DMS53 (cell line): ENCODE results near the gene TIAM2.
"Not testable (repeated sequence)": the region's sequence is repeated elsewhere in the genome, so short reads cannot be mapped to it uniquely, and the experiment has no call there.

Experiments used
- DNase-seq: peaks from one replicate; lab custom pipeline; 2025; lab: John Stamatoyannopoulos, UW

The TIAM2 gene

DNA sequence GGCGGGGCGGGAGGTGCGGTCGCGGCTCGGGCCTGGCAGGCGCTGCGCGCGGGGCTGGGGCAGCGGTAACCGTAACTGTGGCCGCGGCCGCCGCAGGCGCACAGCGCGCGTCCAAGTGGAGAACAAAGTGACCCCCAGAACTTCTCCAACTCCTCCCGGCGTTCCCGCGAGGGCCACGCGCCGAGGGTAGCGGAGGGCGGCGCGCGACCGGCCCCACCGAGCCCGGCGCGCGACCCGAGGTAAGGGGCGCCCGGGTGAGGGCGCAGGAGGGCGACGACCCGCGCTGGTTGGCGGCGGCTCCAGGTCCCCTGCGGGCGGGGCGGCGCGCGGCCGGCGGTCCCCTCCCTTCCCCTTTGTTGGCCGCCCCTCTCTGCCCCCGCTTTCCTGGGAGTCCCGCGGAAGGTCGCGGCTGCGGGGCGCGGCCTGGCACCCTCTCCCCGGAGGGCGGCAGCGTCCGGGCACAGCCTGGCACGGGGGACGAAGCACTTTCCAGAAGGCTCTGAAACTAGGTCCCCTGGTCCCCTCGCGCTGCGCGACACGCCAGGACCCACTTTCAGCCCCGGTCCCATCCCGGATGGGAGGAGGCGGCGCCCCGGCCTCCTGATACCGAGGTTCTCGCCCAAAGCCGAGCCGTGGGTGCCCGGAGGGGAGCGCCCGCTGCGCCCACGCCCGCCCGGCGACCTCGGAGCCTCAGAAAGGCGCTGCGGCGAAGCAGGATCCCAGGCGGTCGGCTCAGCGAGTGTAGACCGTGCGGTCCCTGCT is at the start of gene TIAM2:
Gene TIAM2, plus strand, starts transcription at position 62 of the 762 bp plus-strand sequence. CDS start 133,909 bp downstream, outside the sequence.
- DNase-seq = peak; percentile 19

DNA sequence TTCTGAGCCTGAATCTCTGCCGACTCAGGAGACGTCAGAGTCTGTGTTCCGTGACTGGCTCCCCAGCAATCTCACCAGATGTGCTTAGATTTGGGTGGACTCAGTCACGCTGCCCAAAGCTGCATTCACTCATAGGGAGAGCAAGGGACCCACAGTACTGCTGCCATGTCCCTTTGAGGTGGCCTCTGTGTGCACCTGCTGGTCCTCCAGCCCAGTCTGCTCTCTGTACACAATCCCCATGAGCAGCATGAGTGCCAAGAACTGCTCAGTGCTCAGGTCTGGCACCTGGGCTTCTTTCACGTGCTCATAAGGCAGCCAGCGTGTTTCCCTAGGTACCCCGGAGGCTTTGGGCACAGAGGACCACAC is 44.2 kb upstream of the TIAM2 start:
- DNase-seq = peak; percentile 22

DNA sequence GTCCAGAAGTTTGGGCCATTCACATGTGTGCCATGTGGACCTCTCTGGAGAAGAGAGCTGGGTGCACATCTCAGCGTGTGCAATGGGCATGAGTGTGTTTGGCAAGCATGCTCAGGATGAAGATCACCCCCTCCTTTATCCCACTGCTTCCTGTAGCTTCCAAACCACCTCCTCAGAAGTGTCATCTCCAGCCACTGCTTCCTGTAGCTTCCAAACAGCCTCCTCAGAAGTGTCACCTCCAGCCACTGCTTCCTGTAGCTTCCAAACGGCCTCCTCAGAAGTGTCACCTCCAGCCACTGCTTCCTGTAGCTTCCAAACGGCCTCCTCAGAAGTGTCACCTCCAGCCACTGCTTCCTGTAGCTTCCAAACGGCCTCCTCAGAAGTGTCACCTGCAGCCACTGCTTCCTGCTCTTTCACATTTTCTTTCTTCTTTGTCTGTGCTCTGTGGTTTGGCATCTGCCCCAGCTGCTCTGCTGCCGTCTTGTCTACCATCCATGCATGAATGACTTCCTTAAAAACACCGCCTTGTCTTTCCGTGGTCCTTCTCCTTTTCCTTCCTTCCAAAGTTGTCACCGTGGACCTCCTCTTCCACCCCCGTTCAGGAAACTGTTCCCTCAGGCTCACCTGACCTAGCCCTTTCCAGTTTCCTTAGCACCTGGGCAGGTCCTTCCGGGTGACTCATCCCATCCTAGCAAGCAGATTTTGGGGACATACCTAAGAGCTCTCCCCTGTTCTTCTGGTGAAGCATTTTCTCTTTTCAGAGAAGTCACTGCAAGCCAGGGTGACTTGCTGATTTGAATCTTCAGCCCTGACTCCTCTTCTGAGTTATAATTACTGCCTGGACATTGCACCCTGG is 43.5 kb upstream of the TIAM2 start:
- DNase-seq = peak; percentile 8

DNA sequence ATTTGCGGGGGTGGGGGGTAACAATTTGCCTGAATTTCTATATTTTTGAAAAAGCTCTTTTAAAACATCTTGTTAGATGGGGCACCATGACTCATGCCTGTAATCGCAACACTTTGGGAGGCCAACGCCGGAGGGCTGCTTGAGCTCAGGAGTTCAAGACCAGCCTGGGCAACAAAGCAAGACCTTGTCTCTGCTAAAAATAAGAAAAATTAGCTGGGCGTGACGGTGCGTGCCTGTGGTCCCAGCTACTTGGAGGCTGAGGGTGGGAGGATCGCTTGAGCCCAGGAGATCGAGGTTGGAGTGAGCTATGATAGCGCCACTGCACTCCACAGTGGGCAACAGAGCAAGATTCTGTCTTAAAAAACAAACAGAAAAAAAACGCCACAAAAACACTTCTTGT is 41.5 kb upstream of the TIAM2 start:
- DNase-seq = no peak

DNA sequence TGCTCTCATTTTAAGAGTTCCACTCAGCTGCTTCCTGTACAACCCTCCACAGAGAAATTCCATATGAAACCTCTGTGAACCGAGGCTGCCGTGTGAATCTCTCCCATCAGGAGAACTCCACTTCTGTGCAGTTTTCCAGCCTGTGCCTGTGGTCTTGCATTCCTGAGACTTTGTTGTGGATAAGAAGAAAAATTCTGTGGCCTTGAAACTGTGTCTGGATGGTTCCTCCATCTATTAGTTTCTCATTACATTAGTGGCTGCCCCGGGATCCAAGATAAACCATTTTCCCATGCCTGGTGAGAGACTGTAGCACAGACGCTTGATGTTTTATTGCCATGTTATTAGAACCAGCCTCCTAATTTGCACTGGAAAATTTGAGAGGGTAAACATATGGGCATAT is 40.8 kb upstream of the TIAM2 start:
- no peak for DNase-seq

DNA sequence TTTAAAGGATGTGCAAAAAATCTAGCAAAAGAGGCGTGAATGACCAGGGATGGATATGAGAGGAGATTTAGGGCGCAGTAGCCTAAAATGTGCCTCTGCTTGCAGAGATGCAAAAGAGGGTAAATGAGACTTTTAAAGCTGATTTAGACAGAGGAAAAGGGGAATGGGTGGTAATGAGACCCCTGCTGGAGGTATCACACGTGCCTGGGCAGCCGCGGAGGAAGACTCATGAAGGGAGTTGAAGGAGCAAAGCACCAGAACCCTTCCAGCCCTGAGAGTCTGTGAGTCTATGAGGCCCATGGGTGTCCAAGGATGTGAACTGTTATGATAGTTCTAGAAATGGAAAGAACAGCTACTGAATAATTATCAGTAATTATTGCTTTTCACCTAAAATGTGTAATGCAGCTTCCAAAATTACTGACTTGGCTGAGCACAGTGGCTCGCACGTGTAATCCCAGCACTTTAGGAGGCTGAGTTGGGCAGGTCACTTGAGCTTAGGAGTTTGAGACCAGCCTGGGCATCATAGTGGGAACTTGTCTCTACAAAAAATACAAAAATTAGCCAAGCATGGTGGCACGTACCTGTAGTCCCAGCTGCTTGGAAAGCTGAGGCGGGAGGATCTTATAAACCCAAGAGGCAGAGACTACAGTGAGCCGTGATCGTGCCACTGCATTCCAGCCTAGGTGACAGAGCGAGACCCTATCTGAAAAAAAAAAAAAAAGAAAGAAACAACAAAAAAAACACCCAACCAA is 38.2 kb upstream of the TIAM2 start:
- DNase-seq = no peak

DNA sequence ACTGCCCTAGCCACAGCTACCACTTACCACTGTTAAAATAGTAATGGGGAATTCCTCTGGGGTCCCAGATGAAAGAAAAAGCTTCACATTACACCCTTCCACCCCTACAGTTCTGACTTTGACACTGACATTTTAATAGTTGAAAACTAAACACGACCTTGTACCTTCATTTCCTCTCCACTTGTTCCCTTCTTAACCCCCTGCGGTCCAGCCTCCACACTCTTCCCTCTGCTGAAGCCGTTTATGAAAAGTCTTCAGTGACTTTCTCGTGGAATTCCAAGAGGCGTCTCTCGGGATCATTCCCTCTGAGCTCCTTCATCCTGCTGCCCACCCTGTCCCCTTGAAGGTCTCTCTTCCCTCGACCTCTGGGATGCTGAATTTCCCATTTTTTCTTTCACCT is 36.6 kb upstream of the TIAM2 start:
- no peak for DNase-seq

DNA sequence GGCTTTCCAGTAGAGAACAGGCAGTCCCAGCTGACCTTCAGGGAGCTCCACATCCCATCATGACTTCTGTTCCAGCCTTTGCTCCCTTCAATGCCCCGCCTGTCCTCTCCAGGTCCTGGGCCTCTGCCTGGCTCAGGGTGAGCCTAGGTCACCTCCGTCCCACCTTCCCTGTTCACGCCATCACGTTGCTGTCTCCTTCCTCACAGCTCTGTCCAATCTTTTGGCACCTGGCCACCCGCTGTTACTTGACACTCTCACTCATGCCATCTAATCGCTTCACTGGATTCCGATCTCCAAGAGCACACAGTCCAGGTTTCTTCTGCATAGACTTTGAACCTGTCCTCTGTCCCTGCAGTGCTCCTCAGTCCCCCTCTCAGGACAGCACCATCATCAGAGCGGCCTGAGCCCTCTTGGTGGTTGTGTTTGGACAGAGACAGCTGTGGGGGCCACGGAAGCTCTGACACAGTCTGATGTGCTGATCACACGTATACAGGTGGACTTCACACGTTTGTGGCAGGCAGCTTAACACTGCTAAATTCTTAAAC is 34.7 kb upstream of the TIAM2 start:
- peak; percentile 50 for DNase-seq

DNA sequence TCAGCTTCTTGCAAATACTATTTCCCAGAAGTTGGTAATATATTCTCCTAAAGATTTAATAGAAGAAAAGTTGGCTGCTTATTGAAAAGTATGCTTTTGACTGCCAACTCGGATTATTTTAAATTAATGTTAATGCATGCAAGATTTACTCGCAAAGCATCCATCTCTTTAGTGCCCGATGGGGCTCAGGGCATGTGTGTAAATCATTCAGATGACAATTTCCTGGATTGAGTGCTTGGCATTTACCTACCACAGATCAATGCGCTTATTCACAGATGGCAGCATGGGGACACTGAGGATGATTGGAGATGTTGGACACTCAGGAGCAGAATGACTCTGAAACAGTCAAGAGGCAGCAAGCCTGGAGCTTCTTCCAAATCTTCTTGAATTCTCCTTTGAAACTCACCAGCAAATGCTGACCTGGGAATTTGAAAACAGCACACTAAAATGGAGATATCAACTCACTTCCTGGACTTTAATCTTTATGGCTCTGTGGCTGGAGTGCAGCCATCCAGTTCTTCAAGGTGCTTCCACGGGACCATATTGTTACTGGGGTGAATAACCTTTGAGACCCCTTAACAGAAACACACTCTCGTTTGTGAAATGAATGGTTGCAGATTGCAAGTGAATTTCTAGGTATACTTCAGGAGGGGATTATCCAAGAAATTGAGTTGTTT is 34.1 kb upstream of the TIAM2 start:
- no peak for DNase-seq

DNA sequence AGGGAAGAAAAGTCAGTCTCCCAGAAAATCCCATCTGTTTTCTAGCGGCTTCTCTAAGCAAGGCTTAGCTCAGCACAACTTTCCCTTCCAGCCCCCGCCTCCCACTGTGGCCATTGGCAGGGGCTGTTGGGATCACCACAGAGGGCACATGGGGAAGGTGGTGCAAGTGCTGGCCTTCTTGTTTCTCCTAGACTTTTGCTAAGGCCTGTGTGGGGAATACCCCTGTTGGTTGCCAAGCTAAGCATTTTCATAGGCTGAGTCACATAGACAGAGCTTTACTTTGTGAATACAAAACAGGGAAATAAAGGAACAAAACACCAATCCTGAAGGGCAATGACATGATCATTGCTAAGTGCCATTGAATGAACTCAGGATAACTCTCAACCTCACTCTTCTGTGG is 32.4 kb upstream of the TIAM2 start:
- no peak for DNase-seq

DNA sequence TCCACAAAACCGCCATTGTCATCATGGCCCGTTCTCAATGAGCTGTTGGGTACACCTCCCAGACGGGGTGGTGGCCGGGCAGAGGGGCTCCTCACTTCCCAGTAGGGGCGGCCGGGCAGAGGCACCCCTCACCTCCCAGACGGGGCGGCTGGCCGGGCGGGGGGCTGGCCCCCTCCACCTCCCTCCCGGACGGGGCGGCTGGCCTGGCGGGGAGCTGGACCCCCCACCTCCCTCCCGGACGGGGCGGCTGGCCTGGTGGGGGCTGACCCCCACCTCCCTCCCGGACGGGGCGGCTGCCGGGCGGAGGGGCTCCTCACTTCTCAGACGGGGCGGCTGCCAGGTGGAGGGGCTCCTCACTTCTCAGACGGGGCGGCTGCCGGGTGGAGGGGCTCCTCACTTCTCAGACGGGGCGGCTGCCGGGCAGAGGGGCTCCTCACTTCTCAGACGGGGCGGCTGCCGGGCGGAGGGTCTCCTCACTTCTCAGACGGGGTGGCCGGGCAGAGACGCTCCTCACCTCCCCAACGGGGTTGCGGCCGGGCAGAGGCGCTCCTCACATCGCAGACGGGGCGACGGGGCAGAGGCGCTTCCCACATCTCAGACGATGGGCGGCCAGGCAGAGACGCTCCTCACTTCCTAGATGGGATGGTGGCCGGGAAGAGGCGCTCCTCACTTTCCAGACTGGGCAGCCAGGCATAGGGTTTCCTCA is 28.9 kb upstream of the TIAM2 start:
- not testable (repeated sequence) for DNase-seq

DNA sequence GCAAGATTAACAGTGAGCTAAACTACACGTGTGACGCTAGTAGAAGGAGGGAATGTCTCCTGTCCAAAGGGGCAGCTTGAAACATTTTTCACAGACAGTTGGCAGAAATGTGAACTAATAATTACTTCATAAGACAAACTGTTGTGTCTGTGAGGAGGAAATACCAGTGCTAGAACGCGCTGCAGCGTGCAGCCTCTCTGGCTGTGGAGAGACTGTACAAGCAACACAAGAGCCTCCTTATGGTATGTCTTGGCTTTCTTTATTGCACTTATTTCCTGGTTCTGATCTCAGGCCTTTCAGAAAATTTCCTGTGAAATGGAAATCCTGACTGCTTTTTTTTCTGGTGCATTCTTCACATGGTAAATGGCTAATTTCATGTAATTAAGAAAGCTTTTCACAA is 25.3 kb upstream of the TIAM2 start:
- DNase-seq = no peak

DNA sequence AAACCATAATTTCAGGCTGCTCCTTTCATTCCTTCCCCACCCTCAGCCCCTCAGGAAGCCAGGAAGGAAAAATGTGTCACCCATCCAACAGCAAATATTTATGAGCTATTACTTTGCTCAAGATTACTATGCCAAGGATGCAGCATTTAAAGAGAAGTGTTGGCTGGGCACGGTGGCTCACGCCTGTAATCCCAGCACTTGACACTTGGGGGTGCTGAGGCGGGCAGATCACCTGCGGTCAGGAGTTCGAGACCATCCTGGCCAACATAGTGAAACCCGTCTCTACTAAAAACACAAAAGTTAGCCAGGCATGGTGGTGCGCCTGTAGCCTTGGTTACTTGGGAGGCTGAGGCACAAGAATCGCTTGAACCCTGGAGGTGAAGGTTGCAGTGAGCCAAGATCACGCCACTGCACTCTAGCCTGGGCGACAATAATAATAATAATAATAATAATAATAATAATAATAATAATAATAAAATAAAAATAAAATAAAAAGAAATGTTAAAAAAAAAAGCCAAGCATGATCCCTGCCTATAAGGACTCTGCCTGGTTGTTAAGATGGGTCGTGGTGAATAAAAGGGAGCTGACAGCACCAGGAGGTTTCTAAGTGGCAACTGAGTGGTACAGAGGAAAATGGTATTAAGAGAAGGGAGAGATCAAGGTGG is 20.5 kb upstream of the TIAM2 start:
- no peak for DNase-seq

DNA sequence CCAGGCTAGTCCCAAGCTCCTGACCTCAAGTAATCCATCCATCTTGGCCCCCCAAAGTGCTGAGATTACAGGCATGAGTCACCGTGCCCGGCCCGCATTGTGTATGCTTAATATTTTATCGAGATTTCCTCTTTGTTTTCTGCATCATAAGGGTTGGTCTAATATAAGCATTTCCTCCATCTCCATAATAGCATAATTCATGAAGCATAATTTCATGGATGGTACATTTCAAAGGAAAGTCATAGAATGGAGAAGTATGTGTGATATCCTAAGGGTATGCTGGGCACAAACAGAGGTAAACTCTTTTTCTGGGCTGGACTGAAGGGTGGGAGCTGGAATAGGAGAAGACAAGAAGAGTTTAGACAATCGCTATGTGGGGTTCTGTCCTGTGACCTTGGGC is 17.5 kb upstream of the TIAM2 start:
- no peak for DNase-seq

DNA sequence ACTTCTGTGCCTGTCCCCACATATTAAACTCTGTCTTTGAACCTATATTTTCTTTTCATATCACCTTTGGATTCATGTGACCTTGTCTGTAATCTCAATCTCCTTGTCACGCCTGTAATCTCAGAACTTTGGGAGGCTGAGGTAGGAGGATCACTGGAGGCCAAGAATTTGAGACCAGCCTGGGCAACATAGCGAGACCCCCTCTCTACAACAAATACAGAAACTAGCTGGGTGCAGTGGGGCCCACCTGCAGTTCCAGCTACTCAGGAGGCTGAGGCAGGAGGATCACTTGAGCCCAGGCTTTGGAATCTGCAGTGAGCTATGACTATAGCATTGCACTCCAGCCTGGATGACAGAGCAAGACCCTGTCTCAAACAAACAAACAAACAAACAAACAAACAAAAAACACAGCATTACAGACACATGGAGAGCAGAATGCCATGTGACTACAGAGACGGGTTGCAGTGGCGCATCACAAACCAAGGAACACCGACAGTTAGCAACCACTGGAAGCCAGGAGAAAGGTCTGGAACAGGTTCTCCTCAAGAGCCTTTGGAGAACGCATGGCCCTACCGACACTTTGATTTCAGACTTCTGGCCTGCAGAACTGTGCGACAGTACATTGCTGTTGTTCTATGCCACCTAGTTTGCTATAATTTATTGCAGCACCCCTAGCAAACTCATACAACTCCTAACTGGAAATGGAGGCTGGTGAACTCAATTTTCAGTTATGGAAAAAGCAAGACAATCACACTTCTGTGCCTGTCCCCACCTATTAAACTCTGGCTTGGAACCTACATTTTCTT is 14.6 kb upstream of the TIAM2 start:
- peak; percentile 38 for DNase-seq

DNA sequence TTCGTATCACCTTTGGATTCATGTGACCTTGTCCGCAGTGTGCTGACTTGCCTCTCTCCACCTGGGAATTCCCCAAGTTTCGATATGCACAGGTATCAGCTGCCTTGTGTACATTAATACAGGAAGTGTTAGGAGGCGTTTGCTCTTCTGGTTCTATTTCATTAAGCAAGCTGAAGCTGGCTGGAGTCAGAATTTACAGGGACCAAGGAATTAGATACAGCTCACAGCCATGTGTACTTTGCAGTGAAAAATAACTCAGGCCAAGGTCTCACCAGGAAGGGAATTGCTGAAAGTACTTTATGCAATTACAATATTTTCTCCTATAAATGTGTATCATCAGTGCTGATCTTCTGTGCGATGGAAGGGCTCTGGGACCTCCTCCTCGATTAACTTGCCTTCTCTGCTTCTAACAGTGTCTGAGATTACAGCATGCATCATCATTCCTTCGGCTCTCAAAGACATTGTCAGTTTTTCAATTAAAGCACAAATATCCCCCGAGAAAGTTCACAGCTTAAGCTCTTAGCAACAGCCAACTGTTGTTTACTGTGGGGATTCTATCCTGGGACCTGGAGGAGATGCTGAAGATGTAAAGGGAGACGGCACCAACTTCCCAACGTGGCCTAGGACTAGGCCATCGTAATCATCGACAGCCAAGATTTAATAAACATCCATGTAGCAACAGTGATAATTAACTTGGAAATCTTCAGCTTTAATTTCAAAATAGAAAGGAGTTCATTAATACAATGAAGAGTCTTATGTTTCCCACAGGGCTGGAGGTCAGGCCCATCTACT is 13.8 kb upstream of the TIAM2 start:
- DNase-seq = peak; percentile 81

DNA sequence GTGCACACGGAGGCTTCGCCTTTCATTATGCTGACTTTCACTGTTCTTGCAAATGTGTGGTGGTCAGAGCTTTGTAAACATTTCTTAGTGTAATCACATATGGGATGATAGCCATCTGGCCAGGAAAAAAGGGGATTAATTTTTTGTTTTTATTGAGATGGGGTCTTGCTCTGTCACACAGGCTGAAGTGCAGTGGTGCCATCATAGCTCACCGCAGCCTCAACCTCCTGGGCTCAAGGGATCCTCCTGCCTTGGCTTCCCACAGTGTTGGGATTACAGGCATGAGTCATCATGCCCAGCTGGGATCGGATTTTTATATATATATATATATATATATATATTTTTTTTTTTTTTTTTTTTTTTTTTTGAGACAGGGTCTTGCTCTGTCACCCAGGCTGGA is 11.0 kb upstream of the TIAM2 start:
- peak; percentile 10 for DNase-seq

DNA sequence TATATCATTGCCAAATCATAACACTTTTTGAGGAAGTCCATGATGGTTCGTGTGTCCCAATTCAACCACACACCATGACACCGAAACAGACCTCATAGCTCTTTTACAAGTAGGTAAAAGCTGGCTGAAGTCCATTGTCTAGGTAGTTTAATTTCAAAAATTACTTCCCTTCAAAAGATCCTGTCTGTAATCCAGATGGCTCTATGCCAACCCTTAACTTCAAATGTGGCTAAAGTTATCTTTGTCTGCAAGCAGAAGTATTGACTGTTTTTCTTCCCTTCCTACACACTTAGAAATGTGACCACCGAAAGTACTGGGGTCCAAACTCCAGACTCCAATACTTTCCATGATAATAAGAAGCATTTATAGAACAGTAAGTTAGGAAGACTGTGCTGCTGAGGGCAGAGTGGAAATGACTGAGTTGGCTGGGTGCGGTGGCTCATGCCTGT is 8.3 kb upstream of the TIAM2 start:
- no peak for DNase-seq

DNA sequence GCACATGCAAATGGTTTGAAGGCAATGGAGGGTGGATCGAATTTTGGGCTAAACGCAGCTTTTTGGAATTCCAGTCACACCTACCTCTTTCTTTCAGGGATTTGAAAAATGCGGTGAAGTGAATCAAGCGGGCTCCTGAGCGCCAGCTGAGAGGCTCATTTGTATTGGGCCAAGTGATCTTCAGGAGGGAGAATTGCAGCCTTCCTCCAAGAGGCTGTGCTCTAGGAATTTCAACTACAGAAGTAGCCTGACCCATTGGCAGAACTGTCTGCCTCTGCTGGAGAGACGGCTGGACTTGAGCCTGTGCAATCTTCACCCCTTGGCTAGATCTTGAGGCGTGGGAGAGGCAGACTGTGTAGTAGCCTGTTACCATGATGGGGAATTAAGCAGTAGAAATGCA is 5.7 kb upstream of the TIAM2 start:
- no peak for DNase-seq
